ENCODE results near the gene DSCAML1.

DNA sequence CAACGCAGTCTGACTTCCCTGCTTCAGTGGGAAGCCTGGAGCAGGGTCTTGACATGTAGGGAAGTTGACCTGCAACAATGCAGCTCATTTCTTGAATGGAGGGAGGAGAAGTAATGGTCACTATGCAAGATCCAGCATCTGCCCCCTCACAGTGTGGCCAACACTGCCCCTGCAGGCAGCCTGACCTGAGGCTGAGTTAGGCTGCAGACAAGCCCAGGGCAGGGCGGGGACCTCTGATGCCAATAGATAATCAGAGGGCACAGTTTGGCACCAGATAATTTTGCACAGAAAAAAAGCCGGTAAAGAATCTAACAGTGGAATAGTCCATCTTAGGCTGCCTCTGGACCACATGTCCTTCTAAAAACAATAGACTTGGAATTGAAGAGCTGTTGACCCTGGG, 182.3 kb downstream of the DSCAML1 start:
- TF ChIP-seq, protein P1, sequence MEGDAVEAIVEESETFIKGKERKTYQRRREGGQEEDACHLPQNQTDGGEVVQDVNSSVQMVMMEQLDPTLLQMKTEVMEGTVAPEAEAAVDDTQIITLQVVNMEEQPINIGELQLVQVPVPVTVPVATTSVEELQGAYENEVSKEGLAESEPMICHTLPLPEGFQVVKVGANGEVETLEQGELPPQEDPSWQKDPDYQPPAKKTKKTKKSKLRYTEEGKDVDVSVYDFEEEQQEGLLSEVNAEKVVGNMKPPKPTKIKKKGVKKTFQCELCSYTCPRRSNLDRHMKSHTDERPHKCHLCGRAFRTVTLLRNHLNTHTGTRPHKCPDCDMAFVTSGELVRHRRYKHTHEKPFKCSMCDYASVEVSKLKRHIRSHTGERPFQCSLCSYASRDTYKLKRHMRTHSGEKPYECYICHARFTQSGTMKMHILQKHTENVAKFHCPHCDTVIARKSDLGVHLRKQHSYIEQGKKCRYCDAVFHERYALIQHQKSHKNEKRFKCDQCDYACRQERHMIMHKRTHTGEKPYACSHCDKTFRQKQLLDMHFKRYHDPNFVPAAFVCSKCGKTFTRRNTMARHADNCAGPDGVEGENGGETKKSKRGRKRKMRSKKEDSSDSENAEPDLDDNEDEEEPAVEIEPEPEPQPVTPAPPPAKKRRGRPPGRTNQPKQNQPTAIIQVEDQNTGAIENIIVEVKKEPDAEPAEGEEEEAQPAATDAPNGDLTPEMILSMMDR (conservative IDR thresholded peaks at IDR 0.05; ENCODE audit: low read length), result no peak
- no peak for TF ChIP-seq EZH2phosphoT487 (IDR thresholded peaks at IDR 0.05; ENCODE audit: borderline replicate concordance, low read depth, low read length)

Data from OCI-LY7 (cell line).